HUES6 (cell line): ENCODE data around the gene ACACA.

Experiments used
- H3K27ac ChIP-seq: 2 replicates; pipeline ENCODE4 v1.7.0; 2013; ENCODE audit warnings: low read depth, mild to moderate bottlenecking, low read length, inconsistent platforms
- H3K27me3 ChIP-seq: 2 replicates; pipeline ENCODE4 v1.6.1; 2013; ENCODE audit warnings: low read length; ENCODE audit not compliant: control insufficient read depth, insufficient read depth
- H3K36me3 ChIP-seq: 2 replicates; pipeline ENCODE4 v1.6.1; 2013; ENCODE audit warnings: low read length; ENCODE audit not compliant: control insufficient read depth, insufficient read depth
- H3K4me1 ChIP-seq: 2 replicates; pipeline ENCODE4 v1.6.1; 2013; ENCODE audit warnings: low read length; ENCODE audit not compliant: control insufficient read depth, insufficient read depth
- H3K4me3 ChIP-seq: 2 replicates; pipeline ENCODE4 v1.5.1; 2013; ENCODE audit warnings: low read depth, low read length
- H3K9ac ChIP-seq: one replicate; pipeline ENCODE4 v1.6.1; 2013; ENCODE audit warnings: mild to moderate bottlenecking, low read length
- H3K9me3 ChIP-seq: 2 replicates; pipeline ENCODE4 v1.6.1; 2013; ENCODE audit warnings: low read depth, low read length; ENCODE audit not compliant: control insufficient read depth, insufficient read depth

The ACACA gene

DNA sequence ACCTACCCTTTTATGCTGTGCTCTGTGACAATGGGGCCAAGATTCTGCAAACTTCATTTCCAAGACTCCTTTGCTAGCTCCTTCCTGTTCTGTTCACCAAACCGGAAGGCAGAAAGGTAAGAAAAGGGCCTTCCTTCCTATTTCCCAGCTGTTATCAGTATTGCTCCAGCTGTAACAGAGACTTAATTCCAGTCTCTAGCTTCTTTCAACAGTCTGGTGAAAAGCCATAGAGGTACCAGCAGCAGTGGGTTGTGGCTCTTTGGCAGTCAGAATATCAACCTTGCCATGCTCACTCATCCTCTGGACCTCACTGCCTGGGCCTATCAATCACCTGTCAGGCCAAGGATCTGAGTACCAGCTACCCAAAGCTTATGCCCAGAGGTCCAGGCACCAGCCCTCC is 120.2 kb downstream of the ACACA start:
- Histone ChIP-seq H3K9me3 (no peaks in the 10 kb centered on the region), H3K4me1 (no peaks in the 10 kb centered on the region), H3K36me3 (peaks cover 30% of the 10 kb centered on the region), H3K9ac (no peak overlapping the region), H3K4me3 (no peak overlapping the region), H3K27me3 (no peaks in the 10 kb centered on the region), H3K27ac (no peak overlapping the region)

DNA sequence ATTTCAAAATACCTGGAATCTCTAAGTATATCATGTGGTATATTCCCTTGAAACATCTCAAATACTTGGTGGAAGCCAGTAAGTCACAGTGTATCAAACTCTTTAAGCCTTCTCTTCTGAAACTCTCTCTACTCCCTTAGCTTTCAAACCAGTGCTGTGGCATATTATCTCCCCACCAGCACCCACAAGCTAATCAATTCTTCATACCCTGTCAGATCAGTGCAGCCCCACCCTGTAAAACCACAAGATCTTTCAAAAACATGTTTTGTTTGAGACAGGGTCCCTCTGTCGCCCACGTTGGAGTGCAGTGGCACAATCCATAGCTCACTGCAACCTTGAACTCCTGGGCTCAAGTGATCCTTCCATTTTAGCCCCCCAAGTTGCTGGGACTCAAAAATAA is 122.4 kb downstream of the ACACA start:
- H3K36me3 ChIP-seq = peaks cover 44% of the 10 kb centered on the region
- no peaks in the 10 kb centered on the region for H3K4me1 ChIP-seq
- H3K4me3 ChIP-seq = no peak overlapping the region
- no peak overlapping the region for H3K9ac ChIP-seq
- no peaks in the 10 kb centered on the region for H3K9me3 ChIP-seq
- no peaks in the 10 kb centered on the region for H3K27me3 ChIP-seq
- no peak overlapping the region for H3K27ac ChIP-seq

DNA sequence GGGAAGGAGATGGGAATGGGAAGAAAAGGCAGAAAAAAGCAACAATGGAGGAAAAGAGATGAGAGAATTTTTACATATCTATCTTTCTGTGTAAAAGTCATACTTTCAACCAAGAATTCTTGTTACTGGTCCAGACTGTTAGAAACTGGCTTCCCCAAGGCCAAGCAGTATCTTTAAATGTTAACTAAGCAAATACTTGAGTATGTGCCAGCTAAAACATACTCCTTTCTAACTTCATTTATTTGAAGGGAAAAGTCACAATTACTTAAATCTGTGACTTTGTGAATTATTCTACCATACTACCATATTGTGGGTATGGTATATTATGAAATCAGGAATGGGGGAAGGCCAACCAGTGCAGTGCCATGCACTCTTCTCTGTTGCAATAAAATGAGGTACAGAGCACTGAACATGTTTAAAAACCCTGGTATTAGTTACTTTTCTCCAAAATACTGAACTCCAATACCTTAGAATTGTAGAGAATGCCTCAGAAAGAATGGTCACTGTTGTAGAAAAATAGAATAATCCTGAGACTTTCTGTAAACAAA is 123.1 kb downstream of the ACACA start:
- Histone ChIP-seq H3K4me1 (no peaks in the 10 kb centered on the region), H3K9ac (no peak overlapping the region), H3K4me3 (no peak overlapping the region), H3K27me3 (no peaks in the 10 kb centered on the region), H3K36me3 (peaks cover 44% of the 10 kb centered on the region), H3K27ac (no peak overlapping the region), H3K9me3 (no peaks in the 10 kb centered on the region)

DNA sequence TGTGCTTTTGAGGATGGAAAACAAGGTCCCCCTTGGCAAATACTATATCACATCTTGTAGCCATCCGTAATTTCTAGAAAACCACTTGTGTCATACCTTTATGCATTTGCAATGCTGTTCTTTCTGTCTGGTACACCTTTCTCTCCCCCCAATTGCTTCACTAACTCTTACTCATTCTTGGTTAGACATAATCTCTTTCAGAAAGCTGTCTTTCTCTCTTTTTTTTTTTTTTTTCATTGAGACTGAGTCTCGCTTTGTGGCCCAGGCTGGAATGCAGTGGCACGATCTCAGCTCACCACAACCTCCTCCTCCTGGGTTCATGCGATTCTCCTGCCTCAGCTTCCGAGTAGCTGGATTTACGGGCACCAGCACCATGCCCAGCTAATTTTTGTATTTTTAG is 125.8 kb downstream of the ACACA start:
- H3K36me3 ChIP-seq = peaks cover 66% of the 10 kb centered on the region

DNA sequence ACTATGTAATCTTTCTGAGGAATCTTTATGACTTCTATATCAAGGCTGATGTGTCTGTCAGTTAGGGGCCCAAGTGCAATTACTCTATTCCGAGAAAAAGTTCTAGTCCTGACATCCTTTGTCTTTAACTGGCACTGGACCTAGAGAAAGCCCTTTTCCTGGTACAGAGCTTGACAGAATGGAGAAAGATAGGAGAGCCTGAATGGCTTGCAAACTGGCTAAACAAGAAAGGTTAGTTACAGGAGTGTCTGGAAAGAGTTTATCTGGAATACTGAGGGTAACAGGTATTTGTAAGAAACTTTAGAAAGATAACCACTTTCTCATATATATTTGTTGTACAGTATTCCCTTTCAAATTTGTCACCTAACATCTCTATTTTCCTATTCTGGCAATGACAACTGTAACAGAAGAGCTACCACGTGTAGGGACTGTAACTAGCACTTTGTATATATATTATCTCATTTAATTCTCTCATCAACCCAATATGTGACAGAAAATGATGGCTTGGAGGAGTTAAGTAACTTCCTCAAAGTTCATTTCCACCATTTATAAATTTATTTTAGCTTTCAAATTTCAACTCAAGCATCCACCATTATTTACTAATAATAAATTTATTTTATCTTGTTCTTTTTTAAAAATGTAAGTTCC is 128.3 kb downstream of the ACACA start:
- peaks cover 74% of the 10 kb centered on the region for H3K36me3 ChIP-seq
- H3K27ac ChIP-seq = no peak overlapping the region
- no peaks in the 10 kb centered on the region for H3K27me3 ChIP-seq
- H3K4me3 ChIP-seq = no peak overlapping the region
- H3K9ac ChIP-seq = no peak overlapping the region
- peaks cover 2% of the 10 kb centered on the region; the same call in 1 of the 2 replicates for H3K4me1 ChIP-seq
- H3K9me3 ChIP-seq = no peaks in the 10 kb centered on the region

More for the DNA sequence above, 125.8 kb downstream of the ACACA start:
- Histone ChIP-seq H3K27ac (no peak overlapping the region), H3K4me1 (no peaks in the 10 kb centered on the region), H3K4me3 (no peak overlapping the region), H3K27me3 (no peaks in the 10 kb centered on the region), H3K9me3 (no peaks in the 10 kb centered on the region), H3K9ac (no peak overlapping the region)

DNA sequence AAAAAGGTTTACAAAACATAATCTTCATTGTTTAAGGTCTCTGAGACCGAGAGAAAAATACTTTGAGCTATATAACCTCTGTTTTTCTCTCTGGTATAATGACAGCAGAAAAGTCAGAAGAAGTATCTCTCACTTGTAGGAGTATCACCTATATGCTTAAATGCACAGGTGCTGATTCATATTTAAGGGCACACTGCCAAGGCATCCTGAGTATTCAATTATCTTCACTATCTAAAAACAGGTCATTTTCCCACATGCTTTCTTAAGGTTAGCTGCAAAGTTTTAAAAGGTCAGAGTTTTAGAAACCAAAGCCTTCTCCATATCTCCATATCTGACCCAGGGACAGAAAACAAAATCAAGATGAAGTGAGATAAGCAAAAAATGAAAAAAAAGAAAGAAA is 130.2 kb downstream of the ACACA start:
- peaks cover 2% of the 10 kb centered on the region; the same call in 1 of the 2 replicates for H3K4me1 ChIP-seq
- H3K27ac ChIP-seq = no peak overlapping the region
- no peak overlapping the region for H3K9ac ChIP-seq
- H3K4me3 ChIP-seq = no peak overlapping the region
- no peaks in the 10 kb centered on the region for H3K9me3 ChIP-seq
- H3K36me3 ChIP-seq = peaks cover 73% of the 10 kb centered on the region
- no peaks in the 10 kb centered on the region for H3K27me3 ChIP-seq

DNA sequence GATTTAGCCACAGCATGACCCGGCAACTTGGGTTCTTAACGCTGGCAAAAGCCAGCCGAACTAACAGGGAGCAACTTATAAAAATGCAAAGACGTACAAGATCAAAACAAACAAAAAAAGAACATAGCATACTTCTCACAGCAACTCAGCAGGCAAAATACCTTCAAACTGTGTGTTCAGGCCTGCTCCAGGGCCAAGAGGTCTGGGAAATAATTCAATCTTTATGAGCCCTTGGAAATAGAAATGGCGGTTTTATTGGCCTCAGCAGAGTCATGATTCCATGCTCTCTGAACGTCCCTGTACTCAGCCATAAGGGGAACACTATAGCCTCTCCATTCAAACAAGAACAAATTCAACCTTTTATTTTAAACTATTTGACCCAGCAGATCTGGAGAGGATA is 132.2 kb downstream of the ACACA start:
- H3K9ac ChIP-seq = no peak overlapping the region
- H3K9me3 ChIP-seq = no peaks in the 10 kb centered on the region
- peaks cover 75% of the 10 kb centered on the region for H3K36me3 ChIP-seq
- no peak overlapping the region for H3K27ac ChIP-seq
- peaks cover 2% of the 10 kb centered on the region; the same call in 1 of the 2 replicates for H3K4me1 ChIP-seq
- H3K4me3 ChIP-seq = no peak overlapping the region
- no peaks in the 10 kb centered on the region for H3K27me3 ChIP-seq

DNA sequence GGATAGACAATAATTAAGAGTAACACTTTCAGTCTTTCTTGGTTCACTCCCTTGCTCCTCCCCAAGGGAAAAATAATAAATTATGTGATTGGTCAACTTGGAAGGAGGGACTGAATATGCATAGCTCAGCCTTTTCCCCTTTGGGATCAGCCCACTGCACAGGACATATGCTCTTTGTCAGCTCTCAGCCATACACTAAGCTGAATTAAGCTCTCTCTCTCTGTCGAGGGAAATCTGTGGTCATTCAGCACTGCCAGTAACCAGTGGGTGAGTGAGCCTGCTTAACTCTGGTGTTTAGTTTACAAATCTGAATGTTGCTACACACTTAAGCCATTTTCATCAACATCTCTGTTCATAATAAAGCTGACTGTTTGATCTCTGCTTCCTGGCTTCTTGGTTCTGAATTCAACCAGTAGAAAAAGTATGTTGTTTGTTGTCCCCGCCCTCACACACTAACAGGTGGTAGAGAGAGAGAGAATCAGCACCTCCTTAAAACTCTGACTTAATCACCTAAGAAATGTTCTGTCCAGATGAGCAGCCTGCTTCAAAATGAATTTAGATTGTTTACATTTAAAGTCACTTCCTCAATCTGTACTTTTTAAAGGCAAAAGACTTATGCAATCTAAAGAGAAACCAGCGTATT is 133.1 kb downstream of the ACACA start:
- H3K9me3 ChIP-seq = no peaks in the 10 kb centered on the region
- H3K27me3 ChIP-seq = no peaks in the 10 kb centered on the region
- H3K9ac ChIP-seq = no peak overlapping the region
- no peak overlapping the region for H3K27ac ChIP-seq
- H3K4me1 ChIP-seq = peaks cover 2% of the 10 kb centered on the region; the same call in 1 of the 2 replicates
- H3K36me3 ChIP-seq = peaks cover 81% of the 10 kb centered on the region
- no peak overlapping the region for H3K4me3 ChIP-seq

DNA sequence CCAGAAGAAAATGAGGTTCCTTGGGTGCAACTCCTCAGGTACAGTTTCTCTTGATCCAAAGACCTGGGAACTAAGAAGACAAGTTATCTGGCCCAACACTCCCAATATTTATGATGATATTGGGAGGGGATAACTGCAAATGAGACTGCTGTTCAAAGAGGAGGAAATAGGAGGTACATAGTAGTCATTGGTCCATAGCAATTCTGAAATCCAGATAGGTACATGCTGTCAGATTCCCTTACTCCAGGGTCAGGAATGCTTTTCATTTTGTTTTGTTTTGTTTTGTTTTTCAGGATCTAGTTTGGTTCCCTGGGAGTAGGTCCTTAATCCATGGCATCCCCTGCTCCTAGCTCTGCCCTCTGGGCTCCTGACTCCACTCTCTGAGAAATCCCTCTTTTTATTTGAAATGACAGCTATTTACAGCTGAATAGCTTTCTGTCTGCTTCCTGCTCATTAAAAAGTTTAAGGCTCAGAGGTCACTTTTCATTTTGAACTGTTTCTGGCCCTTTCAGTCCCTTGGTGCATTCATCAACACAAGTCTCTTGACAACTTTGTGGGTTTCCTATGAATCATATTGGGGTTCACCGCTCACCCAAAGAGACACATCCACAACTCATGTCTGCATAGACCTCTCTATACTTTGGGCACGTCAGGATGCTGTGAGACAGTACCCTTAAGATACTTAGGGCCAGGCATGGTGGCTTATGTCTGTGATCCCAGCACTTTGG is 141.0 kb downstream of the ACACA start:
- Histone ChIP-seq H3K4me3 (no peak overlapping the region), H3K27me3 (no peaks in the 10 kb centered on the region), H3K27ac (no peak overlapping the region), H3K9ac (no peak overlapping the region), H3K36me3 (peaks cover 96% of the 10 kb centered on the region), H3K9me3 (peaks cover 17% of the 10 kb centered on the region), H3K4me1 (no peaks in the 10 kb centered on the region)

DNA sequence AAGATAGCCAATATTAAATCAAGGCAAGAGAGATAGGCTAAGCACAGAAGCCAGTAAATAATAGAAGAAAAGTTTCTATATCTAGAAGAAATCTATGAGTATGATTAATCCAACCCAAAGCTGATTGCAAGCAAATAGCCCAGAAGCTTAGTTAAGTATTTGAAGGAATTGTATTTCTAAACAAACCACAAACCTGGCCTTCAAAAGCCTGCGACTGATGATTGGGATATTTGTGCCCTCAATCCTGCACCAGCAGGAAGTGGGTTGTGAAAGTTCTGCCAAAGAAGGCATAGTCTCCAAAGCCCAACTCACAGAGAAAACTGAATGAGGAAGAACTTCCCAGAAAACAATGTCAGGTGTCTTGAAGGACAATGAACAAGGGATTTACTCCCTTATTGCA is 145.3 kb downstream of the ACACA start:
- H3K9me3 ChIP-seq = peaks cover 9% of the 10 kb centered on the region
- peaks cover 85% of the 10 kb centered on the region for H3K36me3 ChIP-seq
- no peaks in the 10 kb centered on the region for H3K4me1 ChIP-seq
- no peak overlapping the region for H3K27ac ChIP-seq
- H3K4me3 ChIP-seq = no peak overlapping the region
- H3K27me3 ChIP-seq = no peaks in the 10 kb centered on the region
- H3K9ac ChIP-seq = no peak overlapping the region
